Right lobe of liver (tissue), 6 donors: ENCODE data around the gene UNC80. TPM values are rescaled to one million over a fixed set of nuclear protein-coding genes. Genes with fewer than 3 reads are reported as not detected.

Source experiments
- ATAC-seq, 4 donors: fragments of 200-7000 bp; cut with Tn5 transposase; one replicate each; pipeline ENCODE4 v1.9.1; 2020; ENCODE audit warnings: mild to moderate bottlenecking in 4 of 4, moderate library complexity in 4 of 4
- DNase-seq, 3 donors: peaks; one replicate each; pipeline ENCODE4 v3.0.0-alpha.2; 2020
- H3K27ac ChIP-seq, 3 donors: fragments of 200-600 bp; one replicate each; pipeline ENCODE4 v1.8.0; 2022
- H3K27me3 ChIP-seq, 2 donors: fragments of 200-600 bp; one replicate each; pipeline ENCODE4 v1.8.0; 2022
- H3K36me3 ChIP-seq, 4 donors: fragments of 200-600 bp; sonication (generic) in 1 of 4; one replicate each; pipeline versions ENCODE4 v1.5.1 to v1.8.0; 2017 to 2022; ENCODE audit warnings: control low read depth in 1 of 4
- H3K4me1 ChIP-seq, 4 donors: fragments of 200-600 bp; sonication (generic) in 1 of 4; one replicate each; pipeline versions ENCODE4 v1.5.1 to v1.8.0; 2017 to 2022; ENCODE audit warnings: control low read depth in 1 of 4
- H3K4me3 ChIP-seq, 3 donors: fragments of 200-600 bp; one replicate each; pipeline ENCODE4 v1.8.0; 2022
- H3K9me3 ChIP-seq, 4 donors: fragments of 200-600 bp; sonication (generic) in 1 of 4; one replicate each; pipeline versions ENCODE4 v1.5.1 to v1.8.0; 2017 to 2022; ENCODE audit warnings: control low read depth in 1 of 4
- POLR2A ChIP-seq: fragments of 450-650 bp; IDR thresholded peaks from one replicate; pipeline ENCODE4 v1.6.1; 2017; ENCODE audit warnings: antibody characterized with exemption, mild to moderate bottlenecking
- WGBS: methylation state at CpG from one replicate; pipeline ENCODE4 v1.1.6; 2018; ENCODE audit warnings: low coverage, low lambda C conversion rate; ENCODE audit not compliant: insufficient coverage; ENCODE audit errors: missing lambda C conversion rate; 5-methylcytosine and 5-hydroxymethylcytosine counted together
- intact Hi-C, 2 donors: fragments of 100-400 bp; cut with DNase I; formaldehyde crosslinking; loops; one replicate each; pipeline versions ENCODE4 v1.11.2 to v1.14.1; 2022
- total RNA-seq, 6 experiments: library from RNA; depleted of rRNA in 2 of 6; stranded (reverse); fragments of >200 nt in 2 of 6; fragmentation: NEBNext Ultra II Directional in 3 of 6; extraction: Animal tissue kit (Norgen Biotek cat#: 25700) in 3 of 6; gene quantifications; one replicate each; pipeline versions ENCODE4 v1.1.0 to v1.2.4, GENCODE V29; 2016 to 2023
- TF ChIP-seq, protein P1 (sequence below), 4 donors: fragments of 200-600 bp in 3 of 4; fragments of 450-650 bp in 1 of 4; IDR thresholded peaks; one replicate each; pipeline versions ENCODE4 v1.5.1 to v1.8.0; 2016 to 2022; ENCODE audit warnings: antibody characterized with exemption in 4 of 4, mild to moderate bottlenecking in 2 of 4
- donor health status: DM: no; HTN: yes; CAD: no.
- donor health status: DM: no; HTN: no; CAD: no.
- donor health status: DM: no; HTN: no; CAD: no.
- donor health status: DM: no; HTN: yes; CAD: no.
- donor health status: DM: no; HTN: yes; CAD: no.

Gene UNC80
- total RNA-seq, 6 experiments from 2014 or later = 0.19 TPM; not detected in 5

DNA sequence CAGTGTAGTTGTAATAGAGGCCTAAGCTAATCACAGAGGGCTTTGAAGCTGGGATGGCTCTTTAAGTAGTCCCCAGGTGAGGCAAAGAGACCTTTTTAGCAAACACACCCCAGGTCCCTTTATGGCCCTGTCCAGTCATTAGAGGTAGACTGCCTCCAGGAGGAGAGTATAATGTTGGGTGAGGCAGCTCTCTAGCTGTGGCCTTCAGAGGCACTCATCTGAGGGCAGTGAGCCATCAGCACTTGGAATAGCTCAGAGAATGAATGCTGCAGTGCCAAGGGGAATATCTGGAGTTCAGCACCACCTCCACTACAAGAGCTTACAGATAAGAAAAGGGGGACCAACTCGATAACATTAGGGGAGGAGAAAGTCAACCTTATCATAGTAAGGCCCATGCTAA is 52.8 kb downstream of the UNC80 start:
- no peaks in the 10 kb centered on the region for H3K36me3 ChIP-seq
- intact Hi-C loops = no loop called here
- H3K27ac ChIP-seq = no peak overlapping the region
- ATAC-seq (no peak), DNase-seq (no peak)
- no peaks in the 10 kb centered on the region for H3K4me1 ChIP-seq
- TF ChIP-seq, protein P1, sequence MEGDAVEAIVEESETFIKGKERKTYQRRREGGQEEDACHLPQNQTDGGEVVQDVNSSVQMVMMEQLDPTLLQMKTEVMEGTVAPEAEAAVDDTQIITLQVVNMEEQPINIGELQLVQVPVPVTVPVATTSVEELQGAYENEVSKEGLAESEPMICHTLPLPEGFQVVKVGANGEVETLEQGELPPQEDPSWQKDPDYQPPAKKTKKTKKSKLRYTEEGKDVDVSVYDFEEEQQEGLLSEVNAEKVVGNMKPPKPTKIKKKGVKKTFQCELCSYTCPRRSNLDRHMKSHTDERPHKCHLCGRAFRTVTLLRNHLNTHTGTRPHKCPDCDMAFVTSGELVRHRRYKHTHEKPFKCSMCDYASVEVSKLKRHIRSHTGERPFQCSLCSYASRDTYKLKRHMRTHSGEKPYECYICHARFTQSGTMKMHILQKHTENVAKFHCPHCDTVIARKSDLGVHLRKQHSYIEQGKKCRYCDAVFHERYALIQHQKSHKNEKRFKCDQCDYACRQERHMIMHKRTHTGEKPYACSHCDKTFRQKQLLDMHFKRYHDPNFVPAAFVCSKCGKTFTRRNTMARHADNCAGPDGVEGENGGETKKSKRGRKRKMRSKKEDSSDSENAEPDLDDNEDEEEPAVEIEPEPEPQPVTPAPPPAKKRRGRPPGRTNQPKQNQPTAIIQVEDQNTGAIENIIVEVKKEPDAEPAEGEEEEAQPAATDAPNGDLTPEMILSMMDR (IDR thresholded peaks at IDR 0.05) = no peak
- TF ChIP-seq POLR2A = no peak
- WGBS = 0% methylated on average over 1 of the region's 1 CpG
- H3K4me3 ChIP-seq = no peak overlapping the region
- no peaks in the 10 kb centered on the region for H3K27me3 ChIP-seq
- no peaks in the 10 kb centered on the region for H3K9me3 ChIP-seq

DNA sequence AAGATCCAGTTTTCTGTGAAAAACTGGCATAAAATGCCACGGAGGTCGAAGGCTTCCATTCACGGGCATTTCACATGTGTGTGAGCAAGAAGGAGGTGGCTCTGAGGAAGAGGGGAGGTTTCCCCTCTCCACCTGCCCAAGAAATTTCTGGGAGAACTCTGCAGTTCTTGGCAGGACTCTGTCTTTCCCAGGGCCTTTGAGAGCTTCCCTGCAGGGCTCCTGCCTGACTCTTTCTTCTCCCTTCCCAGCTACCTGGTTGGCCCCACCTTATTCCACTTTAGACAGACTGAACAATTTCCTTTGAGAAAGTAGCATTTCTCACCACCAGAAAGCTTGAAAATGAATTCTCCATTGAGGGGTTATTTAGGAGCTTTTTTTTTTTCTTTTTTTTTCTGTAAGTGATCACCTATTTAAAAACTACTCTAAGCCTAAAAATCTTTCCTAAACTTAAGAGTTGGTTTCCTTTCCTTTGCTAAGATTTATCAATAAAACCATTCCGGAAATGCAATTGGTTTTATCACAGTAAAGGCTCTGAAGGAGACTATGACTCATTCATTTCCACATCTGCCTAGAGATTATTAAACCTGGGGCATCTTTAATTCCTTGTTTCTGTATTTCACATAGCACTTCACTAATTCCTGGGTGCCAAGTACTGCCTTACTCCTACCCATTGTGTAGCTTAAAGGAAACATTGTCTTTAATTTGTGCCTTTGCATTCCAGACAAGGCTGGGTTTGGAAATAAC is 59.3 kb downstream of the UNC80 start:
- Histone ChIP-seq H3K4me3 (no peak overlapping the region), H3K4me1 (no peaks in the 10 kb centered on the region), H3K27ac (no peak overlapping the region), H3K36me3 (no peaks in the 10 kb centered on the region), H3K27me3 (no peaks in the 10 kb centered on the region), H3K9me3 (no peaks in the 10 kb centered on the region)
- DNase-seq (no peak), ATAC-seq (no peak)
- WGBS = 40% methylated on average over 4 of the region's 4 CpGs
- intact Hi-C loops = no loop called here
- no peak for TF ChIP-seq POLR2A
- TF ChIP-seq, protein P1 (IDR thresholded peaks at IDR 0.05) = no peak

DNA sequence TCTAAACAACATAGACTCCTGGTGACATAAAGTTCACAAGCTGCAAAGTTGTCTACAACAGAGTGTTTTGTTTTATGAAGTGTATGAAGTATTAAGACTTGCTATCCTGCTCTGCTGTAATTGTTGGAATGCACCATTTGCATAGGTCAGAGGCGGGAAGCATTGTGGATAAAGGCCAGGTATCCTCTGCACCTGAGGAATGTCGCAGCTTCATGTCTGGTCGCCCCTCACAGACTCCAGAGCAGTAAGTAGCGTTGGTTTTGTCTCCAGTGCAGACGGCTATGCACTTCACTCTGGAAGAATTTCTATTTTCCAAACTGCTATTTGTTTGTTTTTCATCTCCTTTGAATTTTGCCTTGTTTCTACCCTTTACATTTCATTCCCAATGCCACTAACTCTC is 63.1 kb downstream of the UNC80 start:
- no peak overlapping the region for H3K4me3 ChIP-seq
- intact Hi-C loops = no loop called here
- no peak for TF ChIP-seq POLR2A
- TF ChIP-seq, protein P1 (IDR thresholded peaks at IDR 0.05) = no peak
- H3K27ac ChIP-seq = no peak overlapping the region
- no peaks in the 10 kb centered on the region for H3K27me3 ChIP-seq
- DNase-seq (no peak), ATAC-seq (no peak)
- no peaks in the 10 kb centered on the region for H3K9me3 ChIP-seq
- no peaks in the 10 kb centered on the region for H3K4me1 ChIP-seq
- 33% methylated on average over 1 of the region's 5 CpGs for WGBS
- no peaks in the 10 kb centered on the region for H3K36me3 ChIP-seq

DNA sequence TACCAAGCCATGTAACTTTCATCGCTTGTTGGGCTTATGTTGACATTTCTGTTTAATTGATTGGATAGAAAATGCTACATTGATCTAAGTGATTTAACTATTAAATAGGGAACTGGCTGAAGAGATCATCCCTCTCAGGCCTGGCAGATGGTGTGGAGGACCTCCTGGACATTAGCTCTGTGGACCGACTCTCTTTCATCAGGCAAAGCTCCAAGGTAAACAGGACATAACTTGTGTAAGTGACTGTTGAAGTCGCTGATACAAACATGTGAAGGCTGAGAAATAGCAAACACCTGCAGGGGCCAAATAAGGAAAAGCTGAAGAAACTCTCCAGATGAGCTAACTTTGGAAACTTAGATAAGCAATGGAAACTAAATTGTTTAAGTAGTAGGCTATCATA is 68.8 kb downstream of the UNC80 start:
- DNase-seq (no peak), ATAC-seq (no peak)
- H3K4me1 ChIP-seq = no peaks in the 10 kb centered on the region
- TF ChIP-seq, protein P1 (IDR thresholded peaks at IDR 0.05) = no peak
- no peak for TF ChIP-seq POLR2A
- no peaks in the 10 kb centered on the region for H3K27me3 ChIP-seq
- 23% methylated on average over 3 of the region's 3 CpGs for WGBS
- H3K9me3 ChIP-seq = no peaks in the 10 kb centered on the region
- no peak overlapping the region for H3K27ac ChIP-seq
- no peak overlapping the region for H3K4me3 ChIP-seq
- intact Hi-C loops = no loop called here
- H3K36me3 ChIP-seq = no peaks in the 10 kb centered on the region
